AG09319 (cell line): Measurements from ENCODE around the gene MAP3K10.
A peak's percentile ranks its signal among the peaks of the same experiment; 100 is the strongest.
"Not testable (repeated sequence)": the region's sequence is repeated elsewhere in the genome, so short reads cannot be mapped to it uniquely, and the experiment has no call there.

Experiments
- DNase-seq: peaks from one replicate; pipeline ENCODE4 v3.0.0-alpha.2; 2010; ENCODE audit warnings: low read depth; ENCODE audit errors: extremely low read depth
- CTCF ChIP-seq: IDR thresholded peaks from 2 replicates; pipeline ENCODE4 v1.5.1; 2011; ENCODE audit warnings: low read depth, mild to moderate bottlenecking, inconsistent platforms, low read length, moderate library complexity

MAP3K10 gene

DNA sequence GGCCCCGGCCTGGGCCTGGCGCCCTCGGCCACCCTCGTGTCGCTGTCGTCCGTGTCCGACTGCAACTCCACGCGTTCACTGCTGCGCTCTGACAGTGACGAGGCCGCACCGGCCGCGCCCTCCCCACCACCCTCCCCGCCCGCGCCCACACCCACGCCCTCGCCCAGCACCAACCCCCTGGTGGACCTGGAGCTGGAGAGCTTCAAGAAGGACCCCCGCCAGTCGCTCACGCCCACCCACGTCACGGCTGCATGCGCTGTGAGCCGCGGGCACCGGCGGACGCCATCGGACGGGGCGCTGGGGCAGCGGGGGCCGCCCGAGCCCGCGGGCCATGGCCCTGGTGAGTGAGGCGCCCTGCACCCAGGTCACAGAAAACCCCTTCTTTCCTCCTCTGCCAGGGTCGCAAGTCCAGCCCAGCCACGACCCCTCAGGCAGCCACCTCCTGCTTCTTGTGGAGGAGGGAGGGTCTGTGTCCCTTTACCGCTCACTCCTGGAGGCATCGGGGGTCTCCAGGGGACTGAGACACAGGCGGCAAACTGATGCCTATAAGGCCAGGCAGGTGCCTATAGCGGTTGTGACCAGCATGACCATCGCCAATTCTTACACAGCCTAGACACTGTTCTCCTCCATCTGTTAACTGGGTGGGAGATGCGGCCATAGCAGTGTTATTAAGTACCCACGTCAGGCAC lies 22.8 kb downstream of the MAP3K10 start:
- DNase-seq = no peak
- TF ChIP-seq CTCF = no peak

- TF ChIP-seq CTCF = no peak
Observed at GRCh38 chr19:40214936-40215335, 23.7 kb downstream of the MAP3K10 start.

DNA sequence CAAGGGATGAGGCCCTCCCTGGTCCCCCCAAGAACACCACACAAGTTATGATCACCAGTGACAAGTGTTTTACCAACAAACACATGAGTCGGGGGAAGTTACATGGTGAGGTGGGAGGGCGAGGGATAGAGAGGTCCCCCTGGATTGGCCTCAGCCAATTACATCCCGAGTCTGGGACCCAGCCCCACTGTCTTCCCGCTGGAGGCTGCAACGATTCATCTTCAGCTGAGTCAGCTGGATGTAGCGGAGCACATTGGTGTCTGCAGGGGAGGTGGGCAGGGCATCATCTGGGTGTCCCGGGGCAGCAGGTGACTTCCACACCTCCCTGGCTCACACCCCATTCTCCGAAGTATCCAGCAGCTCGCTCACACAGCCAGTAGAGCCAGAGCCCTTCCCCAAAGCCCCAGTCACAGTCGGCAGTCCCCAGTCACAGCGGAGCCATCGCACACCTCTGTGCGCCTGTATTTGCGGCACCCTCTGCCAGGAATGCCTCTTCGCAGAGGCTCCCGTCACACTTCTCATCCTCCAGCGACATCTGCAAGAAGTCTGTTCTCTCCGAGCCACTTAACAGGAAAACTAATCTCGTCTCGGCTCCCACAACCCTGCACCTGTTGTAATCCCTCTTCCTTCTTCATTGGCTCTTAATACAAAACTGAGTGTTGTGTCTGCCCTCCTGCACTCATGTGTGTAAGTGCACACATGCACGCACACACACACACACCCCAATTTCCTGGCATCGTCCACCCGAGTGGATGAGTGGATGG lies 25.0 kb downstream of the MAP3K10 start:
- DNase-seq = no peak
- TF ChIP-seq CTCF = no peak

More at GRCh38 chr19:40214936-40215335, 23.7 kb downstream of the MAP3K10 start:
- DNase-seq = no peak

- no peak for TF ChIP-seq CTCF
- DNase-seq = no peak
Observed at GRCh38 chr19:40216777-40217026, 25.5 kb downstream of the MAP3K10 start.

DNA sequence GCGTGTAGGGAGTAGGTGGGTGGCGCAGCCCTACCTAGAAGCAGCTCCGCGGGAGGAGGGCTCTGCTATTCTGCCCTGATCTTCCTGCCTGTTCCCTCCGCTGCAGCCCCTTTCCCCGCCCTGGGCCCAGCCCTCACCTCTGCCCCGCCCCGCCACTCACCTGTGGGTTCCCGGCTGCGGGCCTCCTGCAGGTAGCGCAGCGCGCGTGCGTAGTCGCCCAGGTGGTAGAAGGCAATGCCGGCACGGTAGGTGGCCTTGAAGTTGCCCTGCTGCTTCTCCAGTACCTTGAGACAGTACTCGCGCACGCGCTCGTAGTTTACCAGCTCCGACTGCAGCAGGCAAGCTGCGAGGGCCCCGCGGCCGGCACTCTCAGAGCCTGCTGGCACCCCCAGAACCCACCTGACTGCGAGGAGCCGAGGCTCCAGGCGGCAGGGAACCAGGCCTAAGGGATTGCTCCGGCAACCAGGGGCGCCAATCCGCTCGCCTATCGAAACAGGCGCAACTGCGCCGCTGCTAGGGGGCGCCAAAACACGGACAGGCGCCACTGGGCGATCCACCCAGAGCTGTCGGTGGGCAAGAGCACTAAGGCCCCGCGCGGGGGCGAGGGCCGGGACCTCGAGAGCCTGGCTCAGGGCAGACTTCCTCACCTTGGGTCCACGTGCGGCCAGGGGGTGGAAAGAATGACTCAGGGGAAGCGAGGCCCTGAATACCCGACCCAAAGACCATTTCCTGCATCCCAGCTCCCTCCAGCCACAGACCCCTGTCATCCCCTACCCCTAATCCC lies 26.0 kb downstream of the MAP3K10 start:
- no peak for DNase-seq
- TF ChIP-seq CTCF = peak; percentile 19

DNA sequence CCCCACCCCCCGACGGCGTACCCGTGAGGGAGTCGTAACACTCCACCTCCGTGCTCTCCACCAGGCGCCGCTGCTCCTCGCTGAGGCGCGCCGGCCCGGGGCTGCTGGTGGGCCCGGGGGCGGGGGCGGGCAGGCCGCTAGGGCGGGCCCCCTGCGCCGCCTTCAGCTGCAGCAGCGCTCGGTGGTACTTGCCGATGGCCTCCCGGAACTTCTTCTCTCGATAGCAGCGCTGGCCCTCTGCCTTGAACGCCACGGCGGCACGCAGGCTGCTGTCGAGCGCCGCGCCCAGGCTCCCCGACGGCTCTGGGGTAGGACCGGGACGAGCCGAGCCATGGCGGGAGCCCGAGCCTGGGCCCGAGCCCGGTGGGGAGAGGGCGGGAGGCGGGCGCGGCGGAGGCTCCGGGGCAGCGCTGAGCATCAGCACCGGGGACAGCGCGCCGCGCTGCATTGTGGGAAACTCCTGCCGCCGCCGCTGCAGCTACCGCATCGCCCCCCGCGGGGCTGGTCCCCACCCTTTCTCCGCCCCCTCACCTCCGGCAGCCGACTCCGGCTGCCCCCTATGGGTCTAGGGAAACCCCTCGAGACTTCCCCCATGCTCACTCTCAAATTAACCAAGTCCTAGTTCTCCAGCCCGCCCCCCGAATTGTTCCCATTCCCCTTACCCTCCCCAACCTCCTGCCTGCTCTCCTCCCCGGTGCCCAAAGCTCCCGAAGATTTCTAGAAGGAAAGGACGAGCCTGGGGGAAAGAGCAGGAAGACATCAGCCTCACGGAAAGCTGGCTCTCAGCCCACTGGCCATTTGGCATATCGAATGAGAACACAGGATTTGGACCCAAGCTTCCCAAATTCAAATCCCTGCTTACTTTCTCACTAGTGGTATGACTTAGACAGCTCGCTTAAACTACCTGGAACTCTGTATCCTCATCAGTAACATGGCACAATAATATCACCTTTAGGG lies 27.0 kb downstream of the MAP3K10 start, which contains the start of gene TTC9B:
Gene TTC9B (minus strand): TSS at position 451 of the 957 bp plus-strand sequence. CDS start 3 bp downstream, at position 448.
- TF ChIP-seq CTCF = no peak
- no peak for DNase-seq

GRCh38 chr19:40219029-40219428 lies 27.8 kb downstream of the MAP3K10 start:
- not testable (repeated sequence) for DNase-seq
